AG04449 (cell line): ENCODE results near the gene RAI1.

Source experiments
- CTCF ChIA-PET: fragments of 350-600 bp; formaldehyde crosslinking; extraction: SDS; loops from one replicate; lab custom pipeline; 2021; ENCODE audit warnings: antibody characterized with exemption; lab: Yijun Ruan, JAX
- POLR2A ChIA-PET: fragments of 400-600, 350-600 bp; formaldehyde crosslinking; extraction: SDS; loops from one replicate; lab custom pipeline; 2020; ENCODE audit warnings: antibody characterized with exemption, inconsistent platforms; lab: Yijun Ruan, JAX
- DNase-seq: peaks from one replicate; pipeline ENCODE4 v3.0.0-alpha.2; 2010; ENCODE audit warnings: low read depth, low spot score
- H3K4me3 ChIP-seq: 2 replicates; pipeline ENCODE4 v1.5.1; 2011; ENCODE audit warnings: low read depth, mild to moderate bottlenecking, control low read depth, low read length
- CTCF ChIP-seq: IDR thresholded peaks from one replicate; pipeline ENCODE4 v1.5.1; 2011; ENCODE audit warnings: mild to moderate bottlenecking, moderate library complexity, low read length, control low read depth, inconsistent platforms; ENCODE audit not compliant: insufficient read depth; ENCODE audit errors: missing control alignments

RAI1 gene

GRCh38 chr17:17708295-17708694 is 27.0 kb downstream of the RAI1 start:
- DNase-seq, result no peak
- H3K4me3 ChIP-seq, result no peak overlapping the region
- CTCF ChIA-PET, result no interaction called here
- TF ChIP-seq CTCF, result no peak
- POLR2A ChIA-PET, result no interaction called here

GRCh38 chr17:17708816-17709215 is 27.6 kb downstream of the RAI1 start:
- ChIA-PET POLR2A (no interaction called here), CTCF (interaction anchor here (0.7 kb wide), 1 partner anchor 28 kb away, joined by 3 read pairs; the partner anchor contains the start of gene RAI1)
- no peak for TF ChIP-seq CTCF
- DNase-seq, result no peak
- no peak overlapping the region for H3K4me3 ChIP-seq

GRCh38 chr17:17709815-17710321 is 28.6 kb downstream of the RAI1 start:
- no peak overlapping the region for H3K4me3 ChIP-seq
- no peak for DNase-seq
- no peak for TF ChIP-seq CTCF
- CTCF ChIA-PET, result interaction anchor here (0.7 kb wide), 1 partner anchor 29 kb away, joined by 3 read pairs; the partner anchor contains the start of gene RAI1
- POLR2A ChIA-PET, result no interaction called here

- POLR2A ChIA-PET, result interaction anchor here (0.6 kb wide), 1 partner anchor 20 kb away, joined by 3 read pairs; no protein-coding TSS in a partner anchor
- DNase-seq, result no peak
- TF ChIP-seq CTCF, result no peak
- H3K4me3 ChIP-seq, result no peak overlapping the region
- CTCF ChIA-PET, result no interaction called here
Observed at GRCh38 chr17:17710355-17710727, 29.1 kb downstream of the RAI1 start.

- ChIA-PET POLR2A (interaction anchor here (0.6 kb wide), 1 partner anchor 20 kb away, joined by 3 read pairs; no protein-coding TSS in a partner anchor), CTCF (interaction anchor here (1.2 kb wide), 1 partner anchor 30 kb away, joined by 4 read pairs; the partner anchor contains the start of gene RAI1)
- no peak overlapping the region for H3K4me3 ChIP-seq
- DNase-seq, result peak; percentile 67
- no peak for TF ChIP-seq CTCF
Observed at GRCh38 chr17:17710728-17711541, 29.7 kb downstream of the RAI1 start.

- TF ChIP-seq CTCF, result no peak
- no peak for DNase-seq
- no peak overlapping the region for H3K4me3 ChIP-seq
- CTCF ChIA-PET, result interaction anchor here (0.7 to 1.2 kb wide), 2 partner anchors 25 to 31 kb away, joined by 3 to 4 read pairs; partner anchors contain the start of gene RAI1
- POLR2A ChIA-PET, result no interaction called here
Observed at GRCh38 chr17:17711641-17712162, 30.4 kb downstream of the RAI1 start.
